Astrocyte (in vitro differentiated cells and primary cell): ENCODE results near the gene DNAH3. TPM values are rescaled to one million over a fixed set of nuclear protein-coding genes. Genes with fewer than 3 reads are reported as not detected.
"Not testable (repeated sequence)": the region's sequence is repeated elsewhere in the genome, so short reads cannot be mapped to it uniquely, and the experiment has no call there.

Experiments
- DNase-seq: peaks from one replicate; pipeline ENCODE4 v3.0.0-alpha.2; 2010; ENCODE audit warnings: low read depth
- FAIRE-seq: peaks from 2 replicates; lab custom pipeline; 2011; peaks lifted over from hg19 to GRCh38; lab: Jason Lieb, UNC
- H2AFZ ChIP-seq: 2 replicates; pipeline ENCODE4 v1.6.0; 2012; ENCODE audit warnings: low read depth, low read length, inconsistent platforms
- H3K27ac ChIP-seq: 2 replicates; pipeline ENCODE4 v1.5.1; 2011; ENCODE audit warnings: low read depth, low read length, inconsistent platforms
- H3K27me3 ChIP-seq: 2 replicates; pipeline ENCODE4 v1.6.0; 2011; ENCODE audit warnings: low read length, inconsistent platforms; ENCODE audit not compliant: insufficient read depth
- H3K36me3 ChIP-seq: 2 replicates; pipeline ENCODE4 v1.5.1; 2011; ENCODE audit warnings: low read length, inconsistent platforms; ENCODE audit not compliant: insufficient read depth
- H3K4me1 ChIP-seq: 2 replicates; pipeline ENCODE4 v1.5.1; 2011; ENCODE audit warnings: low read length, inconsistent platforms; ENCODE audit not compliant: insufficient read depth
- H3K4me2 ChIP-seq: 2 replicates; pipeline ENCODE4 v1.6.0; 2012; ENCODE audit warnings: low read length, inconsistent platforms
- H3K4me3 ChIP-seq: 2 replicates; pipeline ENCODE4 v1.5.1; 2011; ENCODE audit warnings: low read depth, mild to moderate bottlenecking, low read length, inconsistent platforms; ENCODE audit not compliant: insufficient read depth
- H3K79me2 ChIP-seq: 2 replicates; pipeline ENCODE4 v1.6.0; 2012; ENCODE audit warnings: mild to moderate bottlenecking, low read length, inconsistent platforms; ENCODE audit not compliant: insufficient read depth
- H3K9ac ChIP-seq: 2 replicates; pipeline ENCODE4 v1.6.0; 2012; ENCODE audit warnings: mild to moderate bottlenecking, low read length, inconsistent platforms
- H3K9me3 ChIP-seq: 2 replicates; pipeline ENCODE4 v1.5.1; 2012; ENCODE audit warnings: low read depth, mild to moderate bottlenecking, low read length, inconsistent platforms; ENCODE audit not compliant: insufficient read depth
- H4K20me1 ChIP-seq: 2 replicates; pipeline ENCODE4 v1.6.0; 2012; ENCODE audit warnings: low read length, inconsistent platforms; ENCODE audit not compliant: insufficient read depth
- H3K27ac Mint-ChIP-seq: one replicate; pipeline ENCODE4 v1.8.0; 2021; ENCODE audit warnings: mild to moderate bottlenecking, mixed read lengths; ENCODE audit not compliant: unreplicated experiment
- H3K27me3 Mint-ChIP-seq: one replicate; pipeline ENCODE4 v1.8.0; 2021; ENCODE audit warnings: low read depth, mixed read lengths; ENCODE audit not compliant: unreplicated experiment
- H3K36me3 Mint-ChIP-seq: one replicate; pipeline ENCODE4 v1.8.0; 2021; ENCODE audit warnings: low read depth, mixed read lengths; ENCODE audit not compliant: unreplicated experiment
- H3K4me1 Mint-ChIP-seq: one replicate; pipeline ENCODE4 v1.8.0; 2021; ENCODE audit warnings: low read depth, mixed read lengths; ENCODE audit not compliant: unreplicated experiment
- H3K4me3 Mint-ChIP-seq: one replicate; pipeline ENCODE4 v1.8.0; 2021; ENCODE audit warnings: mild to moderate bottlenecking, moderate library complexity, mixed read lengths; ENCODE audit not compliant: unreplicated experiment
- H3K9me3 Mint-ChIP-seq: one replicate; pipeline ENCODE4 v1.8.0; 2021; ENCODE audit warnings: mild to moderate bottlenecking, mixed read lengths; ENCODE audit not compliant: unreplicated experiment
- CTCF ChIP-seq: IDR thresholded peaks from 2 replicates; pipeline ENCODE4 v1.5.1; 2011; ENCODE audit warnings: low read depth, mild to moderate bottlenecking, inconsistent platforms, low read length, moderate library complexity; ENCODE audit not compliant: insufficient read depth
- EZH2 ChIP-seq: IDR thresholded peaks from 2 replicates; pipeline ENCODE4 v1.6.1; 2012; ENCODE audit warnings: mild to moderate bottlenecking, low read length, inconsistent platforms; ENCODE audit not compliant: insufficient read depth
- total RNA-seq: library from RNA; stranded (reverse); gene quantifications from 2 replicates; pipeline ENCODE4 v1.2.1, GENCODE V29; 2021

DNAH3 gene
- total RNA-seq, 1 donor from 2014 or later: not detected

GRCh38 chr16:20949660-20950059 is 201.0 kb downstream of the DNAH3 start:
- Mint-ChIP-seq H3K4me3 (no peak overlapping the region), H3K36me3 (no peaks in the 10 kb centered on the region), H3K27ac (no peak overlapping the region), H3K27me3 (peaks cover 1% of the 10 kb centered on the region), H3K9me3 (no peaks in the 10 kb centered on the region), H3K4me1 (no peaks in the 10 kb centered on the region)
- Histone ChIP-seq H3K9ac (no peak overlapping the region), H4K20me1 (no peaks in the 10 kb centered on the region), H3K4me1 (no peaks in the 10 kb centered on the region), H3K27me3 (no peaks in the 10 kb centered on the region), H3K27ac (no peak overlapping the region), H2AFZ (no peak overlapping the region), H3K4me3 (no peak overlapping the region), H3K36me3 (no peaks in the 10 kb centered on the region), H3K4me2 (no peak overlapping the region), H3K9me3 (no peaks in the 10 kb centered on the region), H3K79me2 (no peaks in the 10 kb centered on the region)
- TF ChIP-seq CTCF (no peak), EZH2 (no peak)
- no peak for FAIRE-seq
- DNase-seq: no peak

- Histone ChIP-seq H3K9me3 (no peaks in the 10 kb centered on the region), H4K20me1 (no peaks in the 10 kb centered on the region), H3K79me2 (no peaks in the 10 kb centered on the region), H3K4me3 (no peak overlapping the region), H2AFZ (no peak overlapping the region), H3K4me2 (no peak overlapping the region), H3K4me1 (no peaks in the 10 kb centered on the region), H3K27ac (no peak overlapping the region), H3K27me3 (no peaks in the 10 kb centered on the region), H3K36me3 (no peaks in the 10 kb centered on the region), H3K9ac (no peak overlapping the region)
- Mint-ChIP-seq H3K36me3 (no peaks in the 10 kb centered on the region), H3K4me1 (no peaks in the 10 kb centered on the region), H3K9me3 (no peaks in the 10 kb centered on the region), H3K27me3 (peaks cover 1% of the 10 kb centered on the region), H3K27ac (no peak overlapping the region), H3K4me3 (no peak overlapping the region)
- no peak for FAIRE-seq
- no peak for DNase-seq
- TF ChIP-seq EZH2 (no peak), CTCF (no peak)
Observed at GRCh38 chr16:20948444-20948843, 202.2 kb downstream of the DNAH3 start.

GRCh38 chr16:20946015-20946629 is 204.5 kb downstream of the DNAH3 start:
- Histone ChIP-seq H3K79me2 (no peaks in the 10 kb centered on the region), H3K27ac (no peak overlapping the region), H3K4me2 (no peak overlapping the region), H3K36me3 (no peaks in the 10 kb centered on the region), H3K9me3 (no peaks in the 10 kb centered on the region), H3K4me3 (no peak overlapping the region), H2AFZ (no peak overlapping the region), H3K27me3 (no peaks in the 10 kb centered on the region), H4K20me1 (no peaks in the 10 kb centered on the region), H3K9ac (no peak overlapping the region), H3K4me1 (no peaks in the 10 kb centered on the region)
- no peak for DNase-seq
- no peak overlapping the region for H3K4me3 Mint-ChIP-seq
- no peaks in the 10 kb centered on the region for H3K9me3 Mint-ChIP-seq
- FAIRE-seq: no peak
- H3K4me1 Mint-ChIP-seq: no peaks in the 10 kb centered on the region
- H3K27ac Mint-ChIP-seq: no peak overlapping the region
- H3K27me3 Mint-ChIP-seq: peaks cover 6% of the 10 kb centered on the region
- no peak for TF ChIP-seq CTCF
- TF ChIP-seq EZH2: no peak
- H3K36me3 Mint-ChIP-seq: no peaks in the 10 kb centered on the region

GRCh38 chr16:20945575-20945875 is 205.1 kb downstream of the DNAH3 start:
- H3K27ac ChIP-seq, H3K4me1 ChIP-seq, H3K9ac ChIP-seq, H3K9me3 ChIP-seq, H3K36me3 ChIP-seq, H3K27me3 Mint-ChIP-seq, H3K27ac Mint-ChIP-seq, H4K20me1 ChIP-seq, H3K9me3 Mint-ChIP-seq, H3K4me2 ChIP-seq, H2AFZ ChIP-seq, H3K36me3 Mint-ChIP-seq, H3K4me1 Mint-ChIP-seq, FAIRE-seq, H3K4me3 ChIP-seq, H3K79me2 ChIP-seq, DNase-seq, H3K4me3 Mint-ChIP-seq, H3K27me3 ChIP-seq: not testable (repeated sequence)
